ENCODE data around the gene SIRT3.
"Not testable (repeated sequence)": the region's sequence is repeated elsewhere in the genome, so short reads cannot be mapped to it uniquely, and the experiment has no call there.

SIRT3 gene

DNA sequence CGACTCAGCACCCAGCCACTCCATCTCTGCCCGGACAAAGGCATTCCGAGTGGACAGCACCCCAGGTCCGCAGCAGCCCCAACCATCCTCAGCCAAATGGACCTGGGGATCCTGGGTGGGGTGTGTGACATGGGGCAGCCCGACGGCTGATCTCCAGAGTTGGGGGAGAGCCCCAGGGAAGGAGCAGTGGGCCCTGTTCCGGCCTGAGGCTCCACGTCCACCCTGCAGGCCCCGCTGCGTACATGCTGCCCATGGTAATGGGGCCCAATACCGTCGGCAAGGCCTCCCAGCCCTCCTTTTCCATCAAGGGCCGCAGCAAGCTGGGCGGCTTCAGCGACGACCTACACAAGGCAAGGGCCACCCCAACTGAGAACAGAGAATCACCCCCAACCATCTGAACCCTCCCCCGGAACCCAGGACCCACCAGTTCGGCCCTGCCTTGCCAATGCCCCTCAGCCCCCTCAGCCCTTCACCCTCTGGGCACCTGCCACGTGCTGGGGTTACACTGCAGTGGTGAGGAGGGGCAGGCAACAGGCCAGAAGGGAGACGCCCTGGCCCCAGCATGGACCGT is 37.8 kb downstream of the SIRT3 start:
- peaks cover 6% of the 10 kb centered on the region for H3K36me3 ChIP-seq (replicated peaks)
- in situ Hi-C loops (cut with HindIII; ENCODE audit: low pct_ligation_motif_present, low sequenced_read_pairs), result no loop called here
- TF ChIP-seq, protein P1, sequence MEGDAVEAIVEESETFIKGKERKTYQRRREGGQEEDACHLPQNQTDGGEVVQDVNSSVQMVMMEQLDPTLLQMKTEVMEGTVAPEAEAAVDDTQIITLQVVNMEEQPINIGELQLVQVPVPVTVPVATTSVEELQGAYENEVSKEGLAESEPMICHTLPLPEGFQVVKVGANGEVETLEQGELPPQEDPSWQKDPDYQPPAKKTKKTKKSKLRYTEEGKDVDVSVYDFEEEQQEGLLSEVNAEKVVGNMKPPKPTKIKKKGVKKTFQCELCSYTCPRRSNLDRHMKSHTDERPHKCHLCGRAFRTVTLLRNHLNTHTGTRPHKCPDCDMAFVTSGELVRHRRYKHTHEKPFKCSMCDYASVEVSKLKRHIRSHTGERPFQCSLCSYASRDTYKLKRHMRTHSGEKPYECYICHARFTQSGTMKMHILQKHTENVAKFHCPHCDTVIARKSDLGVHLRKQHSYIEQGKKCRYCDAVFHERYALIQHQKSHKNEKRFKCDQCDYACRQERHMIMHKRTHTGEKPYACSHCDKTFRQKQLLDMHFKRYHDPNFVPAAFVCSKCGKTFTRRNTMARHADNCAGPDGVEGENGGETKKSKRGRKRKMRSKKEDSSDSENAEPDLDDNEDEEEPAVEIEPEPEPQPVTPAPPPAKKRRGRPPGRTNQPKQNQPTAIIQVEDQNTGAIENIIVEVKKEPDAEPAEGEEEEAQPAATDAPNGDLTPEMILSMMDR (IDR thresholded peaks at IDR 0.05; ENCODE audit: low read depth, low read length, missing control alignments), result no peak
- no peaks in the 10 kb centered on the region for H3K27me3 ChIP-seq (replicated peaks)
- no peak for DNase-seq
- no peak overlapping the region for H3K4me3 ChIP-seq (ENCODE audit: low read depth, low read length)
- no peak overlapping the region for H3K27ac ChIP-seq

DNA sequence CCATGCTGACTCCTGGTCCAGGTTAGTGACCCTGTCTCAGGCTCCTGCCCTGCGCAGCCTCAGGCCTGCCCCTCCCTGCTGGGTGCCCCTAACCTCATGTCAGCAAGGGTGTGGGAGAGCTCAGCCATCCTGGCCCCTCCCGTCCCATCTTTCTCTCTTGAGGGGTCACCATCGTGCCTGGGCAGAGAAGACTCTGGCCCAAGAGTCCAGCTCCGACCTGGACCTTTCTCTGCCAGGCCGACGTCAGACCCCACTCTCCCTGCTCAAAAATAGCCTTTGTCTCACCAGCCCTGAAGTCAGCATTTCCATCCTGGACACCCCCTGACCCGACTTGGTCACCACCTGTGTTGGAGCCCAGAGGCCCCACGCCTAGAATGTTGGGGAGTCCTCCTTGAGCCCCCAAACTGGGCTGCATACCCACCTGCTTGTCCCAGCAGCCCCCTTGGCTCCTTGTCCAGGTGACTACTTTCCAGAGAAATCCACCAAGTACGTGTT is 38.4 kb downstream of the SIRT3 start:
- DNase-seq, result no peak
- no peaks in the 10 kb centered on the region for H3K27me3 ChIP-seq (replicated peaks)
- in situ Hi-C loops (cut with HindIII; ENCODE audit: low pct_ligation_motif_present, low sequenced_read_pairs), result no loop called here

DNA sequence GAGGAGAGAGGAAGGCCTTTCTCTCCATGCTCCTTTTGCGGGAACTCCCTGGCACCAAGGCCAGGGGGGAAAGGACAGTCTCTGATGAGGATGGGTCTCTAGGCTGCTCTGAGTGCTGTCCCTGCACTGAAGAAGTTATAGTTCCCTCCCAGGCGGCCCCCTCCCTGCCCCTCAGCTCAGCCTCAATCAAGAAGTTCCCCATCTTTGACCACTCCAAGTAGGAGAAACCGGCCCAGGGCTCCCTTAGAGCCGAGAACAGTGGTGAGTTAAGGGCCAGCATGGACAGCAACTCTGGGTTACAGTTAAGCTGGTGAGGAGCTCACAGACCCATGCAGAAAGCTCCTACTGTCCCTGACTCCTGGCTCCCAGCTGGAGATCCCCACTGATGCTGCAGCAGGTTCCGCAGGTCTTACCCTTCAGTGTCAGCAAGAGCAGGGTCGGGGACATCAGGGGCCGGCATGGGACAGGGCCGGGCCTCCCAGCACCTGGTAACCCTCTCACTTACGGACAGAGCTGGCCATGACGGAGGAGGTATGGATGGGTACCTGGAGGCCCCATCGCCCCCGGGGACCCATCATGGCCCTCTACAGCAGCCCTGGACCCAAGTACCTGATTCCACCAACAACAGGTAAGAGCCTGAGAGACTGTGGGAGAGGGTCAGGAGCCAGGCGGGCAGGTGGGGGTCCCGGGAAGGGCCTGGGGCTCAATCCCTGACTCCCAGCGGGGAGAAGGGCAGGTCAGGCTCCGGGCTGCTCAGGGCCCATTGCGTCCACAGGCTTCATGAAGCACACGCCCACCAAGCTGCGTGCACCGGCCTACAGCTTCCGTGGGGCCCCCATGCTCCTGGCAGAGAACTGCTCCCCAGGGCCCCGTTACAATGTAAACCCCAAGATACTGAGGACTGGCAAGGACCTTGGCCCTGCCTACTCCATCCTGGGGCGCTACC is 39.1 kb downstream of the SIRT3 start:
- H3K27me3 ChIP-seq (replicated peaks), result no peaks in the 10 kb centered on the region
- H3K36me3 ChIP-seq (replicated peaks), result peaks cover 6% of the 10 kb centered on the region
- TF ChIP-seq, protein P1 (IDR thresholded peaks at IDR 0.05; ENCODE audit: low read depth, low read length, missing control alignments), result no peak
- DNase-seq, result no peak
- no peak overlapping the region for H3K4me3 ChIP-seq (ENCODE audit: low read depth, low read length)
- no peak overlapping the region for H3K27ac ChIP-seq
- in situ Hi-C loops (cut with HindIII; ENCODE audit: low pct_ligation_motif_present, low sequenced_read_pairs), result no loop called here

More for the DNA sequence above, 38.4 kb downstream of the SIRT3 start:
- H3K4me3 ChIP-seq (ENCODE audit: low read depth, low read length), result no peak overlapping the region
- TF ChIP-seq, protein P1 (IDR thresholded peaks at IDR 0.05; ENCODE audit: low read depth, low read length, missing control alignments), result no peak
- H3K27ac ChIP-seq, result no peak overlapping the region
- peaks cover 6% of the 10 kb centered on the region for H3K36me3 ChIP-seq (replicated peaks)

DNA sequence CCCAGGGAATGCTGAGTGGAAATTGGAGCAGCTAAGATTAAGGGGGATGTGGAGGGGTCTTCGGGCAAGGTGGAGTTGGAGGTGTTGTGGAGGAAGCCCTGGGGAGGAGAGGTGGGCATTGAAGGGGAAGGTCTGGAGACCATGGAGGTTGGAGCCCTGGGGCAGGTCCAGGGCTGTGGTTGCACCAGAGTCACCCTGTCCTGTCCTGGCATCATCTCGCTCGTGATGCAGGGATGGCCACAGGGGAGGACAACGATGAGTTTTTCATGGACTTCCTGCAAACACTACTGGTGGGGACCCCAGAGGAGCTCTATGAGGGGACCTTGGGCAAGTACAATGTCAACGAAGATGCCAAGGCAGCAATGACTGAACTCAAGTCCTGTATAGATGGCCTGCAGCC is 42.7 kb downstream of the SIRT3 start:
- H3K27ac ChIP-seq; H3K27me3 ChIP-seq (replicated peaks); H3K4me3 ChIP-seq (ENCODE audit: low read depth, low read length); in situ Hi-C loops (cut with HindIII; ENCODE audit: low pct_ligation_motif_present, low sequenced_read_pairs); DNase-seq; H3K36me3 ChIP-seq (replicated peaks): not testable (repeated sequence)

DNA sequence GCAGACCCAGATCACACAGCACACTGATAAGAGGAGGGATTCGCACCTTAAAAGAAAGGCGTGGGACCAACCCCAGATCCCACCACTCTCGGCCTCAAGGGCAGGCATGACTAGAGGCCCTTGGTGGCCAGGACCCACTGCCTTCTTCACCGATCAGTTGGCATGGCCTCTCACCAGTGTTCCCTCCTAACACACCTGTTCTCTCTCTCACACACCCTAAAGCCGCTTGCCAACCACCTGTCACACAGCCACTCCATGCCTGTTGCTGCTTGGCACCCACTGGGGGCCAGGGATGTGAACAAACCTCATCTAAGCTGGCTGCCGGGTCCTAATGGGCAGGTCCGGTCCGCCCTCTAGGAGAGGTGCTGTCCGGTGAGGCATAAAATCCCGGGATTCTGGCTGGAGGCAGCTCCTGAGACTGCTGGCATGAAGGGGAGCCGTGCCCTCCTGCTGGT is 43.4 kb downstream of the SIRT3 start, which contains the start of gene SCGB1C1:
SCGB1C1 (plus strand) TSS at position 405 of the 455 bp plus-strand sequence; CDS start at position 427, 22 bp downstream.
- H3K36me3 ChIP-seq (replicated peaks); H3K4me3 ChIP-seq (ENCODE audit: low read depth, low read length); in situ Hi-C loops (cut with HindIII; ENCODE audit: low pct_ligation_motif_present, low sequenced_read_pairs); DNase-seq; H3K27me3 ChIP-seq (replicated peaks); H3K27ac ChIP-seq: not testable (repeated sequence)

DNA sequence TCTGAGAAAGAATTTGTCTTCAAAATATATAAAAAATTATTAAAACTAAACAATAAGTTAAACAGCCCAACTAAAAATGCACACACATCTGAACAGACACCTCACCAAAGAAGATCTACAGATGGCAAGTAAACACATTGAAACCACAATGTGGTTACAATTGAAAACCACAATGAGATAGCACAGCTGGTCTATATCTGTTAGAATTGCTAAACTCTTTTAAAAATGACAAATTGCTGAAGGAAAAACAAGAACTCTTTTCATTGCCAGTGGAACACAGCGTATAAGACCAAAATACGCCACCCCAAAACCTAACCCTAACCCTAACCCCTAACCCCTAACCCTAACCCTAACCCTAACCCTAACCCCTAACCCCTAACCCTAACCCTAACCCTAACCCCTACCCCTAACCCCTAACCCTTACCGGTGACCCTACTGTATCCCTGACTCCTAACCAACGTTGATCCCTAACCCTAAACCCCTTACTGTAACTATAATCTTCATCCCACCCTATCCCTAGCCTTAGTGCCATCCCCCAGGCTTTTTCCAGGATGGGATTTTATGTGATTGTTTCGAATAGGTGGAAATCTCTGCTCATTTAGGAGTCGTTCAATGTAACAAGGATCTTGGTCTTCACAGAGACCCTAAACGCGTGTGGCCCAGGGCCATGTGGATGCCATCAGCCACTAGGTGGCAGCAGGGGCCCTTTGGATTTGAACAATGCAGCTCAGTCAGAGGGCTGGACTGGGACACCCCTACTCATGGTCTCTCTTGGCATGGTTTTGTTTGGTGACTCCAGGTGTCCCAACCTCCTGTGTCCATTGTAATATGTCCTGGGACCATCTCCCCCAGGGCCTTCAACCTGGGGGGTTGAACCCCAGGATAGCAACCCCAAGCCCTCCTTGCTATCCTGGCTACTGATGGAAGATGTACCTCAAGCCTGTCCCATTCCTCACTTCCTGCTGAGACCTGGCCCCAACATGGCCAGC is 44.4 kb downstream of the SIRT3 start:
- H3K27ac ChIP-seq; H3K36me3 ChIP-seq (replicated peaks); DNase-seq; H3K4me3 ChIP-seq (ENCODE audit: low read depth, low read length); in situ Hi-C loops (cut with HindIII; ENCODE audit: low pct_ligation_motif_present, low sequenced_read_pairs); H3K27me3 ChIP-seq (replicated peaks): not testable (repeated sequence)
- TF ChIP-seq, protein P1 (IDR thresholded peaks at IDR 0.05; ENCODE audit: low read depth, low read length, missing control alignments), result peak; percentile 46

DNA sequence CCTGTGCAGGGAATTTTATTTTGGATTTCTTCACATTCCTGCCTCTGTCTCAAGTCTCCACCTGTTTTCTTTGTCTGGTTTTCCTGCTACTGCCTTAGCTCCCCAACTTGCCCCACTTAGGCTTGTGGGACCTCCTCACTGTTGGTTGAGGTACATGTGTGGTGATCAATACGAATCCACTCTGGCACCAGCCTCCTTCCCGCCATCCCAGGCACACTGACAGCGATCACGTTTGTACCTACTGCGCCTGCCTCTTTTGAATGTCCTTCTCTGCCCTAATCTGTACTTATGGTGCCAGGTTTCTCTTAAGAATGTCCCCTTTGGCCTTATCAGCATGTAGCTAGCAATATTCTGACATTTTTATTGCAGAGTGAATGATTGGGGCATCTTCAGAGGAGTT is 45.6 kb downstream of the SIRT3 start:
- H3K27me3 ChIP-seq (replicated peaks); H3K27ac ChIP-seq; DNase-seq; in situ Hi-C loops (cut with HindIII; ENCODE audit: low pct_ligation_motif_present, low sequenced_read_pairs); H3K4me3 ChIP-seq (ENCODE audit: low read depth, low read length); H3K36me3 ChIP-seq (replicated peaks): not testable (repeated sequence)

DNA sequence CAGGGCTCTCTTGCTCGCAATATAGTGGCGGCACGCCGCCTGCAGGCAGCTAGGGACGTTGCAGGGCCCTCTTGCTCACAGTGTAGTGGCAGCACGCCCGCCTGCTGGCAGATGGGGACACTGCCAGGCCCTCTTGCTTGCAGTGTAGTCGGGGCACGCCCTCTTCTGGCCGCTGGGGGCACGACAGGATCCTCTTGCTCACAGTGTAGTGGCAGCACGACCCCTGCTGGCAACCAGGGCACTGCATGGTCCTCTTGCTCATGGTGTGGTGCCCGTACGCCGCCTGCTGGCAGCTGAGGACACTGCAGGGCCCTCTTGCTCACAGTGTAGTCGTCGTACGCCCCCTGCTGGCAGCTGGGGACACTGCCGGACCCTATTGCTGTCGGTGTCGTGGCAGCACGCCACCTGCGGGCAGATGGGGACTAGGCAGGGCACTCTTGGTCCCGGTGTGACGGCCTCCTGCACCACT is 46.3 kb downstream of the SIRT3 start:
- H3K4me3 ChIP-seq (ENCODE audit: low read depth, low read length); in situ Hi-C loops (cut with HindIII; ENCODE audit: low pct_ligation_motif_present, low sequenced_read_pairs); H3K27me3 ChIP-seq (replicated peaks); DNase-seq; H3K27ac ChIP-seq; H3K36me3 ChIP-seq (replicated peaks): not testable (repeated sequence)

Measured in brain microvascular endothelial cell (primary cell).